GM19397 (cell line): Measurements from ENCODE around the gene MAPK10.
"Not testable (repeated sequence)": the region's sequence is repeated elsewhere in the genome, so short reads cannot be mapped to it uniquely, and the experiment has no call there.

Source experiments
- ATAC-seq: cut with Tn5 transposase; IDR thresholded peaks from one replicate; pipeline ENCODE4 v1.9.1; 2021; ENCODE audit warnings: mild to moderate bottlenecking, moderate library complexity; ENCODE audit not compliant: unreplicated experiment

Gene MAPK10

DNA sequence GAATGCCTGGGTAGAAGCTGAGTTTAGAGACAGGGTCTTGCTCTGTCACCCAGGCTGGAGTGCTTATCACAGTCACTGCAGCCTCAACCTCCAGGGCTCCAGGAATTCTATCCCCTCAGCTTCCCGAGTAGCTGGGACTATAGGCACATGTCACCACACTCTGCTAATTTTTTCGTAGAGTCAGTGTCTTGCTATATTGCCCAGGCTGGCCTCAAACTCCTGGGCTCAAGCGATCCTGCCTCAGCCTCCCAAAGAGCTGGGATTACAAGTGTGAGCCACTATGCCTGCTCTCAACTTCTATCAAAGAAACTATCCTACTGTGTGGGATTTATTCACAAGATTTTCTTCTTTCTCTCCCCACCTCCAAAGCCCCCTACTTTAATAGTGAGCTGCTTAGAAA, 15.7 kb downstream of the MAPK10 start:
- no peak for ATAC-seq

- no peak for ATAC-seq
These were observed 20.9 kb downstream of the MAPK10 start for GRCh38 chr4:86338989-86339388.

DNA sequence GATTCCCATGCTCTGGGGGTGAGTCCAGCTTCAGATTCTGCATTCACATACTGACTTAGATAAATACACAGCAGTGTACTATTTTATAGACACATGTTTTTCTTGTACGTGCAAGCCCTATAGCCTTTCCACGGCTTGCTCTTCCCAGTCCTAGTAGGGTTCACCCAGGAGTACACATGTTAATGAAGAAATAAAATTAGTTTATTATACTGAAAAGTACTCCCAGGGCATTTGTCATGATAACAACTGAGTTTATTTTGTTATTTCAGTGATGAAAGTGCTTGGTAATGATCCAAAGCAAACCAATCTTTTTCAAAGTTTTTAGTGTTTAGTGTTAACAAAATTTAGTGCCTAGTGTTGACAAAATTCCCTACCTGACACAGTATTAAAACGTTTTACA, 21.3 kb downstream of the MAPK10 start:
- no peak for ATAC-seq

- no peak for ATAC-seq
These were observed 25.7 kb downstream of the MAPK10 start for GRCh38 chr4:86334020-86334750.

- no peak for ATAC-seq
These were observed 26.6 kb downstream of the MAPK10 start for GRCh38 chr4:86333236-86333635.

DNA sequence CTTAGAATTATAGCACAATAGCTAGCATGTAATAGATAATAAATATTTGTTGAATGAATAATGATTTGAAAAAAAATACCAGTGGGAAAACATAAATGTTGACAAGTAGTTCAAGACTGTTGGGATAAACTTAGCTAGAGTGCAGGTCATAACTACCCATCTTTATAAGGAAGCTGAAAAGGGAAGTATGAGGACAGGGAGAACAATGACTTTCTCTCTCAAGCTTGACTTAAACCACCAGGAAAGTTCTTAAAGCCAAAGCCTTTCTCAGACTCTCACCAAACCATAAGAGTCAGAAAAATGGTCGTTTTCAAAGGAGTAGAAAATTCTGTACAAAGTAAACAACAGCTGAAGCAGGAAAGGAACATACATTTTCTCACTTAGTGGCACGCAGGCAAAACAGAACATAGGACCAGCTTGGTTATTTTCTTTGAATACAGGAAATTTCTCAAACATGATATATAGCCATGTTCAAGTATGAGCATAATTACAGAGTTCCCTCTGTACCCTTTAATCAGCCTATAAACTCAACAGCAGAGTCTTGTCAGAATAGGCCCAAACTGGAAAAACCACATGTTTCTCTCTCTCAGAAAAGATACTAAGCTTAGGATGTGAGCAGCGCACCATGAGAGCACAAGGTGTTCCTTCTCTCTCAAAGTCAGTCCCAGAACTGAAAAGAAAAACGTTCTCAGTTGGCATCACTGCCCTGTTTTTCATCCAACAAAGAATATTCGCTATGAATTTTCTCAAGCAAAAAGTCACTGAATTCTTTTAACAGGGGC, 28.7 kb downstream of the MAPK10 start:
- ATAC-seq: no peak

GRCh38 chr4:86330411-86330810, 29.4 kb downstream of the MAPK10 start:
- ATAC-seq: not testable (repeated sequence)

- ATAC-seq: no peak
These were observed 30.4 kb downstream of the MAPK10 start for GRCh38 chr4:86329431-86329830.

DNA sequence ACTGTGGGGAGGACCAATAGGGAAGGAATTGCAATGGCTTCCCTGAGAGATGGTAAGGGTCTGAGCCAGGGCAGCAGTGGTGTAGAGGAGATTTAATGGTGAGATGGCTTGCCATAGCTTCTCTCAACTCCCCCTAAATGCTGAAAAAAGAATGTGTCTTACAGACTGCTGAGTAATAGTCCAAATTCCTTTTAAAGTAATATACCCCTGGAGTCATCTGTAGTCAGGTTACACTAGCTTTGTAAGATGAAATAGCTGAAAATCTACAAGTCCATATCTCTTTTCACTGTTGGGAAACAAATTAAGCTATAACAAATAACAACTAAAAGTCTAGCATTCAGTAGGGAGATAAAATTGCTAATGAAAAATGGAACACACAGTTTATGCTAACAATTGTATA, 33.5 kb downstream of the MAPK10 start:
- no peak for ATAC-seq

GRCh38 chr4:86319390-86319789, 40.5 kb downstream of the MAPK10 start:
- ATAC-seq: no peak

- no peak for ATAC-seq
These were observed 44.3 kb downstream of the MAPK10 start for GRCh38 chr4:86315579-86315978.

- ATAC-seq: no peak
These were observed 46.2 kb downstream of the MAPK10 start for GRCh38 chr4:86313656-86314055.

DNA sequence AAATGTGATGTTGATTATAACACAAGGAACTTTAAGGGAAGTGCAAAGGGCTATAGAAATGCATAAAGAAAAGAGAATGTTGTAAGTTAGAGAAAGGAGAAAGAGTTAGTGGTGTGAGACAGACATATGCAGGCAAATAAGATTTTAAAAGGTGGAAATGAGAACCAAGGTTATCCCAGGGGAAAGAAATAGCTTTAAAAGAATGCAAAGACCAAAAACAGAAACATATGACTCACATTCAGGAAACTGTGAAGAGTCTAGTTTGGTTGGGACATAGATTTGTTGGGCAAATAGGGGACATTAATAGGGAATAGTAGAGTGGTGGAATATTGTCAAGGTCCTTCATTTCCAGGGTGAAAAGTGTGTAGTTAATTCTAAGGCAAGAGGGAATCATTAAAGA, 52.4 kb downstream of the MAPK10 start:
- no peak for ATAC-seq

- ATAC-seq: no peak
These were observed 53.0 kb downstream of the MAPK10 start for GRCh38 chr4:86306816-86307215.

DNA sequence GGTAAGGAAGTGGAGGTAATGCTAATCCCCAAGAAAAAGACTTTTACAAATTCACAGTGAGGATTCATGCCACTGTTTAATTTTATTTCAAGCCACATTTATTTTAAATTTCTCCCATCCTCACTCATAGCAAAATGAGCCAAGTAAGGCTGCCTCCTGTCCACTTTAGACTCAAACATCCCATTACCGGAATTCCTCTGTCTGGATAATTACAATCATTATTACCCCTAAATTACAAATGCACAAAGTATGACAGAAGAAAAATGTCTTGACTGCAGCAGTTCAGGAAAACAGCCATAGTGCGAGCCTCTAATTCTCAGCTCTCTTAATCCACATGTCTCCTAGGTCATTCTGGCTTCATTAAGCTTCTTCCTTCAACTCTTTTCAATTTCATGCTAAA, 57.0 kb downstream of the MAPK10 start:
- no peak for ATAC-seq

GRCh38 chr4:86302251-86302650, 57.6 kb downstream of the MAPK10 start:
- no peak for ATAC-seq

GRCh38 chr4:86300516-86300915, 59.3 kb downstream of the MAPK10 start:
- no peak for ATAC-seq

DNA sequence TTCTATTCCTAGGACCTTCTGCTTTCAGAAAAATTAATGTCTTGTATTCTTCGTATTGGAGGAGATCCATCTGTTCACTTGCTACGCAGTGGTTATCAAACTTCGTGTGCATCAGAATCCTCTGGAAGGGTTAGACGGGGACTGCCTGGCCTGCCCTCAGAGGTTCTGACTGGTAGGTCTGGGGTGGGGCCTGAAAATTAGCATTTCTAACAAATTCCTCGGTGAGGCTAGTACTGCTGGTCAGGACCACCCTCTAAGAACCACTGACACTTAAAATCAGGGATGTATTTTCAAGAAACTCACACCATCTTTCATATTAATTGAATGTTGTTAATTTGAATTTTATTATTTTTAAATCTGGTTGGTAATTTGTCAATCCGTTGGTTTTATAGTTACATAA, 63.0 kb downstream of the MAPK10 start:
- no peak for ATAC-seq

GRCh38 chr4:86294883-86295282, 65.0 kb downstream of the MAPK10 start:
- no peak for ATAC-seq

DNA sequence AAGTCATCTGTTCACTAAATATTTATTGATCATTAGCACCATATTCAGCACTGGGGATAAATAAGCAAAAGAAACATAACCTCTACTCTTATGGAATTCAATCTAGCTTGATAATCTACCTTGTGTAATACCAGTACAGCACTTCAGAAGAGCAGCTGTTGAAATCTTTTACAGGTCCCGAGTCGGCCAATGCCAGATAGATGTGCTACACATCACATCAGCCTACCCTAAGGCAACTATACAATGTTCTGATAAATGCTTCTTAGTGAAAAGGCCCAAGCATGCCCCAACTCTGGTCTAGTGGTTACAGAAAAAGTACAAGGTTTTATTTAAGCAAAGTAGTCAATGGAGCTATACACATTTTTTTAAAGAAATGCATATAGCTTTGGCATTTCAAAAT, 68.7 kb downstream of the MAPK10 start:
- ATAC-seq: no peak

- ATAC-seq: no peak
These were observed 73.1 kb downstream of the MAPK10 start for GRCh38 chr4:86286726-86287125.

- no peak for ATAC-seq
These were observed 76.5 kb downstream of the MAPK10 start for GRCh38 chr4:86283371-86283770.
